ENCODE results near the gene SH2D6.
"Not testable (repeated sequence)": the region's sequence is repeated elsewhere in the genome, so short reads cannot be mapped to it uniquely, and the experiment has no call there.

SH2D6 gene

DNA sequence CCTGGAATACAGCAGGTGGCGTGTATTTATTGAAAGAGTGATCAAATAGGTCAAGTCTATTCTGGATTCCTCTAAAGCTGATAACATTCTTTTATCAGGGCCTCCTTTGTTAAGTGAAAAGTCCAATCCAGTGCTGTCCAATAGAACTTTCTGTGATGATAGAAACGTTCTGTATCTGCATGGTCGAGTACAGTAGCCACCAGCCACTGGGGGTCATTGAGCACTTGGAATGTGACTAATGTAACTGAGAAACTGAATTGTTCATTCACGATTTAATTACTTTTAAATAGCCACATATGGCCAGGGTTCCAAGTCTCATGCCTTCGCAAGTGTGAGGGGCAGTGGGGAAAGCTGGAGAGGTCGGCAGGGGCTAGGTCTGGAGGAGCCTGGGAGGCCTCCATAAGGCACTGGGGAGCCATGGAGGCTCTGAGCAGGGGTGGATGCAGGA, 20.5 kb downstream of the SH2D6 start:
- no peak for DNase-seq (ENCODE audit: low read depth in 2 of 2)

DNA sequence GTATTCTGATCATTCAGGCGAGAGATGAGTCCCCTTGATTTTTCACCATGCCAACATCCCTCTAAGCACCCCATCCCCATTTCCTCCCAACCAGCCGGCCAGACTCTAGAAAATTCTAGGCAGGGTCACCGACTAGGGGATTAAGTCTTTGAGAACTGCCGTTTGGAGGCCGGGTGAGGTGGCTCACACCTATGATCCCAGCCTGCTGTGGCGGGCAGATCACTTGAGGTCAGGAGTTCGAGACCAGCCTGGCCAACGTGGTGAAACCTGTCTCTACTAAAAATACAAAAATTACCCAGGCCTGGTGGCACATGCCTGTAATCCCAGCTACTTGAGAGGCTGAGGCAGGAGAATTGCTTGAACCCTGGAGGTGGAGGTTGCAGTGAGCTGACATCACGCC, 21.1 kb downstream of the SH2D6 start:
- not testable (repeated sequence) for DNase-seq (ENCODE audit: low read depth in 2 of 2)

- DNase-seq (ENCODE audit: low read depth in 2 of 2) = no peak
These were observed 21.5 kb downstream of the SH2D6 start for GRCh38 chr2:85439986-85440385.

GRCh38 chr2:85440729-85441128, 22.2 kb downstream of the SH2D6 start:
- DNase-seq (ENCODE audit: low read depth in 2 of 2) = no peak

DNA sequence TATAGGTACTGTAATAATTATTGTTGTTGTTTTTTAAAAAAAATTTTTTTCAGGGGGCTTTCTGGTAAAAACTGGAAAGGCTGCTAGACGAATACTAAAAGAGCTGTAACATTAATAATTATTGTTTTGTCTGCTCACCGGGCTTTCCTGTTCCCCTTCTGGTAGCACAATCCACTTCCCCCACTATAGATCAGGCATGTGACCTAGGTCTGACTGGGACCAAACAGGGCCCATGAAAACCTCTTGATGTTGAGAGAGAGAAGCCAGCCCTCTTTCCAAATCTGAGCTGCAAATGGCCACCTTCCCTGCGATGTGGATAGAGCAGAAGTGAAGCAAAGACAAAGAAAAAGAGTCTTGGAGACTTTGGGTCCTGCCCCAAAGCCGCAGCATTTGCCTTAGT, 23.4 kb downstream of the SH2D6 start:
- no peak for DNase-seq (ENCODE audit: low read depth in 2 of 2)

- no peak for DNase-seq (ENCODE audit: low read depth in 2 of 2)
These were observed 26.2 kb downstream of the SH2D6 start for GRCh38 chr2:85444629-85445172.

DNA sequence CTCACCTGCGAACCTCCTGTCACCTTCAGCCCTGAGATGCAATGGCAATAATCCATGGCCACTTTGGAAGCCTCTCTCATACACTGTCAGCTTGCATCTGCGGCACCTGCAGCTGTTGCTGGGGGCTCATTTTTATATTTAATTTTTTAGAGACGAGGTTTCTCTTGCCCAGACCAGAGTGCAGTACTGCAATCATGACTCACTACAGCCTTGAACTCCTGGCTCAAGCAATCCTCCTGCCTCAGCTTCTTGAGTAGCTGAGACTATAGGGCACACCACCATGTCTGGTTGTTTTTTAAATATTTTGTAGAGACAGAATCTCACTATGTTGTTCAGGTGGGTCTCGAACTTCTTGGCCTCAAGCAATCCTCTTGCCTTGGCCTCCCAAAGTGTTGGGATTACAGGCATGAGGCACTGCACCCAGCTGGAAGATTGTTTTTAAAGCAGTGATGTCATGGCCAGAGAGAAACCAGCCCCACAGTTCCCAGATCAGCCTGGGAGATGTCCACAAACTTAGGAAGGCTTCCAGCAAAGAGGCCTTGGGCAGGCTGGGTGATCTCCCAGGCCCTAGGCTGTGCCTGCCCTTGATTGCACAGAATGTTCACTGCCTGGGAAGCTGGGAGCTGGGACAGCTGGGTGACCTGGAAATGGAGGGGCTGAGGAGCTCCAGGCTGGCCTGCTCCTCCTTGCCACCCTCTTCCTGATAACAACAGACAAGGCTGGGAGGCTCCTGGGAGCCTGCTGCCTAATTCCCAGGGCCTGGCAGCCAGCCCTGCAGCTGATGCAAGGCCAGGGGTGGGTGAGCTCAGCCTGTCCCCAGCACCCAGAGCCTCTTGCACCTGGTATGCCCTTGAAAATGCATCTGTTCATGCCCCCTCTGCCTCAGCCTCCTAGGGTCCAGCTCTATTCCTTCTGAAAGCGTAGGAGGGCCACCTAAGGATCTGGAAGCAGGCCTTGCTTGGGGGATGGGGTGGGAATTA, 27.1 kb downstream of the SH2D6 start:
- no peak for DNase-seq (ENCODE audit: low read depth in 2 of 2)

DNA sequence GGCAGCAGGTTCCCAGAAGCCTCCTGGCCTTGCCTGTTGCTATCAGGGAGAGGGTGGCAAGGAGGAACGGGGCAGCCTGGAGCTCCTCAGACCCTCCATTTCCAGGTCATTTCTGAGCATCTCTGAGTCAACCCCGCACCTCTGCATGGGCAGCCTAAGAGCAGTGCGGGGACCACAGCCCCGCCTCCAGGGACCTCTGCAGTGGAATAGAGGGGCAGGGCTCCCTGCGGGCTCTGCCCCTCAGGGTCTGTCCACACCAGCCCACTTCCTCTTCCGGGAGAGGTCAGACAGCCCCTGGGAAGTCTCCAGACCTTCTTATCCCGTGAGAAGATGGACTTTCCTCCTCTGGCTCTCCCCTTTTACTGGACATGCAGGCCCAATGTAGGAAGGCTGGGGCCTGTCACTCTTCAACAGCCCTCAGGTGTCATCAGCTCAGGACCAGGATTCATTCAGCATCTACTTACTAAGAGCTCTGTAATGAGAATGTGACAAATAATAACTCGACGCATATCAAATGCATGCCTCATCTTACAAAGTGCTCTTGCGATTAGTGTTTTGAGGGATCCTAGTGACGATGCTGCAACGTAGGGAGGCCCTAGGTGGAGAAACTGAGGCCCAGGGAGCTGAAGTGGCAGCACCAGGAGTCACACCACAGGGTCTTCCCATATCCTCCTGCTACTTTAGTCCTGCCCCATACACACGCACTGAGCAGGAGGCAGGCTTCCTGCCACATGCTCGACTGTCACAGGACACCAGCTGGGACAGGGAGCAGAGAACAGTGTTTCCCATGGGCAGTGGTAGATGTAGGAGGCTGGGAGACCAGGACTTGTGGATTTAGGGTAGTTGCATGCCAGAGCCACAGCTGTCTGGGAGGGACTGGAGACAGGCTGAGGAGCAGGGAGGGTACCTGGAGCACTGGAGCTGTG, 28.0 kb downstream of the SH2D6 start:
- no peak for DNase-seq (ENCODE audit: low read depth in 2 of 2)

DNA sequence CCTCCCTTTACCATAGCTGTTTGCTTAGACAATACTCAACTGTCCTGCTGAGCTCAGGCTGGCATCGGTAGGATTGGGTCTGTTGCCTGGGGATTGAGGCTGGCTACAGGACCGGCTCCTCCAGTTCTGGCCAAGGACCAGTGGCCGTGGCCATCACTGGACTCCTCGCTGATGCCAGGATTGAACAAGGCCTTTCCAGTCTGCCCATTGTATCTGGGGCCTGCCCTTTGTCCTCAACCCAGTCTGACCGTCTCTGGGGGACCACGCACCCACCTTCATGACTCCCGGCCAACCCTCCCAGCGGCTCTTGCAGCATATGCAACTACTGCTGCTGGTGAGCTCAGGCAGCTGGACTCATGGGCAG, 28.7 kb downstream of the SH2D6 start:
- DNase-seq (ENCODE audit: low read depth in 2 of 2) = no peak

DNA sequence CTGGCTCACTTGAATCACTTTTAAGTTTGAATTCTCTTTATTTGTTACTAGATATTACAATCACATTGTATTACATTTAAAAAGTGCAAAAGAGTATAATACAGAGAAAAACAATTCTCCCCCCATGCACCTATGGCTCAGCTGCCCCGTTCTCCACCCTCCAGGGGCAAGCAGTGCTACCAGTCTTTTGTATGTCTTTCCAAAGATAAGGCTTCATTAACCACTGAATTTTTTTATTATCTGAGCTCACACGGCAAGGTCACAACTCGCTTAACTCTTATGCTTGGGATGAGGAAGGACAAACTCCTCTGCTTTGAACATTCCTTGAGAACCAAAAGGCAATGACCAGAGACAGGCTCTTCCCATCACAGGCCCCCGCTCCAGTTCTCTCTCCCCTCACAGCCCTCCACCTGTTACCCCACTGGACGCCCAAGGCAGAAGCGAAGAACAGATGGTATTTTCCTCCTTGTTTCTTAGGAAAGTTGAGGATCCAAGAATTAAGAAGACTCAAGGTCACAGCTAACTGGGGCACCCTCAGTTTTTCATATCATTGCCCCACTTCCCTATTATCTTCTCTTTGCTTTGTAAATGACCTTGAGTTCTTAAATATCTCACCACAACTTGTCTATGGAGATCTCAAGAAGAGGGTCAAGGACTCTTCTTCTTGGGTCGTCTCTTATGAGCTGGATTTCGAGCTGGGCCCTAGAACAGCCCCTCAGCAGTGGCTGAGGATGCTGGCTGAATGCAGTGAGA, 30.1 kb downstream of the SH2D6 start:
- no peak for DNase-seq (ENCODE audit: low read depth in 2 of 2)

- no peak for DNase-seq (ENCODE audit: low read depth in 2 of 2)
These were observed 30.7 kb downstream of the SH2D6 start for GRCh38 chr2:85449214-85449588.

GRCh38 chr2:85452237-85452636, 33.7 kb downstream of the SH2D6 start:
- no peak for DNase-seq (ENCODE audit: low read depth in 2 of 2)

GRCh38 chr2:85453571-85453970, 35.1 kb downstream of the SH2D6 start:
- no peak for DNase-seq (ENCODE audit: low read depth in 2 of 2)

DNA sequence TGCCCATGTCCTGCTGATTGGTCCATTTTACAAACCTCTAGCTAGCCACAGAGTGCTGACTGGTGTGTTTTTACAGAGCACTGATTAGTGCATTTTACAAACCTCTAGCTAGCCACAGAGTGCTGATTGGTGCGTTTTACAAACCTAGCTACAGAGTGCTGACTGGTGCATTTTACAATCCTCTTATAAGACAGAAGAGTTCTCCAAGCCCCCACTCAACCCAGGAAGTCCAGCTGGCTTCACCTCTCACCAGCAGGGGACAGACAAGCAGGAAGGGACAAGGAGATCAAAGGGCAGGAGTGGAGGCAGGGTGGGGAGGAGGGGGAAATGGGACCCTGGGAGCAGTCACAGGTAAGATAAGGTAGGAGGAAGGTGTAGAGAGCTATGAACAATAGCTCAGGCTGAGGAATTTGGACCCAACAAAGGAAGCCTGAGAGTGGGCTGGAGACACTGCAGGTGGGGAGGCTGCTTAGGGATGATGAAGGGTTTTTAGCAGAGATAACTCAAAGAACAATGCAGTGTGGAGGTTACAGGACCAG, 37.1 kb downstream of the SH2D6 start:
- no peak for DNase-seq (ENCODE audit: low read depth in 2 of 2)

DNA sequence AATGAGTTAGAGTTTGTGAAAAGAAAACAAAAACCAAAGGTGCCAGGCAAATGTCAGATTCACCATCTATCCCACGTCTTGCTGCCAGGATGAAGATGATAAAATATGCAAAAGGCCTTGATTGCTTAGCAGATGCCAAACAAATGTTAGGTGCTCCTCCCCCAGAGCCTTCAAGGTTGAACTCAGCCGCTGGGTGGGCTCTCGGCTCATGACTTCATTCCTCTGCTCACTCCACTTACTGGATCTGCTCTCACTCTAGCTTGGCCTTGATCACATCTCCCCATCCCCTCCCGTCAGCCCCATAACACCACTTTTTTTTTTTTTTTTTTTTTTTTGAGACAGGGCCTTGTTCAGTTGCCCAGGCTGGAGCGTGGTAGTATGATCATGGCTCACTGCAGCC, 38.5 kb downstream of the SH2D6 start:
- DNase-seq (ENCODE audit: low read depth in 2 of 2) = no peak

DNA sequence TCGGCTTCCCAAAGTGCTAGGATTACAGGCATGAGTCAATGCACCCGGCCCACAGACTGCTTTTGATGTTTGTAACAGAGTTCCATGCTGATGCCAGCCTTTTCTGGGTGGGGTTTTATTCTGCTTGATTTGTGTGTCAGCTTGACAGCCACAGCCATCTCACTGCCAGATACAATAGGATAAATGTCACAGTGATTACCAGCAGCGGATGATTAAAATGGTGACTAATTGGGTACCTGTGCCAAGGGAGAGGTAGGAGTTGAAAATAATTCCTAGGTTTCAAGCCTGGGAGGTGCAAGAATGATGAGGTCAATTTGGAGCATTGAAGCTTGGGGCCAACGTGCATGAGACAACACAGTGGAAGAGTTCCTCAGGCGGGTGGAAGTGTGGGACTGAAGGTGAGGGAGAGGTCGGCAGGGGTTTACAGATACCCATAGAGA, 39.4 kb downstream of the SH2D6 start:
- no peak for DNase-seq (ENCODE audit: low read depth in 2 of 2)

- DNase-seq (ENCODE audit: low read depth in 2 of 2) = no peak
These were observed 40.4 kb downstream of the SH2D6 start for GRCh38 chr2:85458601-85459563.

DNA sequence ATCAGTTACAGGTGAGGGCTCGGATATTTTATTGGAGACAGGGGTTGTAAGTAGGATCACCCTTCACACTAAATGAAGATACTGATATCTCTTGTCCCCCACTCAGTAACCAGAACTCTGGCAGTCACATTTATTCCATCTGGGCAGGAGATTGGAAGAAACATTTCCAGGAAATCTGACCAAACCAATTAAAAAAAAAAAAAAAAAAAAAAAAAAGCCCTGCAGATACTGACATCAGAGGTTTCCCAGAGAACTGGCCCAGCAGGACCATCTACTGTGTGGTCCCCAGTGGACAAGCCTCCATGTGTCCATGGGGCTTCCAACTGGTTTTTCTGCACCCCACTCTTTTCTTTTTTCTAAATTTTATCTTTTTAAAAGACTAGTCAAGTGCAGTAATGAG, 41.3 kb downstream of the SH2D6 start:
- no peak for DNase-seq (ENCODE audit: low read depth in 2 of 2)

DNA sequence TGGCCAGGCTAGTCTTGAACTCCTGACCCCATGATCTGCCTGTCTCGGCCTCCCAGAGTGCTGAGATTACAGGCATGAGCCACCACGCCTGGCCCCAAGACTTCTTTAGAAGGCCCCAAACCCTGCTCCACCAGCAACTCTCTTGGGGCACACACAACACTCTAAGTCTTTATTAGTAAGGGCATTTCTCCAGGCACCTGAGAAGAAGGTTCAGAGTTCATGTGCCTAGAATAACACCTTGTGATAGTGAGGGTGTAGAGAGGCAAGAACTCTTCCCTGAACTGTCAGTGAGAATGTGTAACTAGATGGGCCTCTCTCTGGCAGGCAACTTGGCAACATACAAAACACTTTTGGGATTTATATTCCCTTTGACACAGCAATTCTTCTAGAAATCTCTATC, 43.8 kb downstream of the SH2D6 start:
- no peak for DNase-seq (ENCODE audit: low read depth in 2 of 2)

DNA sequence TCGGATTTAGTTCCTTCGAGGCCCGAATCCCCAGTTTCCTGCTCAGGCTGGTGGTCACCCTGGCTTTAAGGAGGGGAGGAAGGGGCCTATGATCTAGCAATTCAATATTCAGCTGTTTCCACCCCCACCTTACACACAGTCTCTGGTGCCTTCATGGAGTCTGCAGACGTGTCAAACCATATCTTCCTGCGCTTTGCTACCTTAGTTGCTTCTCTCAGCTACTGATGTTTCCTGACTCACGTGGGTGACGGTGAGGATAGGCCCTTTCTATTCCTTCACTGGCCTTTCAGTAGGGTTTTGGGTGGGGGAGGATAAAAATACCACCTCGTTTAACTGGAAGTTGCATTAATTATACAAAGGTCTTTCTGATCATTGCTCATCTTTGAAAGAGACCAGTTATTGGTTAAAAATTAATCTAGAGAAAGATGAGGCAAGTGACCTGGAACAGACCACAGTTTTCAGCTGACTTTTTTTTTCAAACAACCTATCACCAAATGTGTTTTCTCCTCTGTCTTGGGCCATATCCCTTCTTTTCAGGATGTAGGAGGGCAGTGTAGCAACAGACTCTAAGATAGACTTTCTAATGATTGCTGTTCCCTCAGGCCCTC, 49.7 kb downstream of the SH2D6 start:
- no peak for DNase-seq (ENCODE audit: low read depth in 2 of 2)
